NCI-H1417 (cell line): ENCODE data around the gene HPGD.

Source experiments
- DNase-seq, 3 experiments: peaks; one replicate each; lab custom pipeline; 2025; lab: John Stamatoyannopoulos, UW

HPGD gene

DNA sequence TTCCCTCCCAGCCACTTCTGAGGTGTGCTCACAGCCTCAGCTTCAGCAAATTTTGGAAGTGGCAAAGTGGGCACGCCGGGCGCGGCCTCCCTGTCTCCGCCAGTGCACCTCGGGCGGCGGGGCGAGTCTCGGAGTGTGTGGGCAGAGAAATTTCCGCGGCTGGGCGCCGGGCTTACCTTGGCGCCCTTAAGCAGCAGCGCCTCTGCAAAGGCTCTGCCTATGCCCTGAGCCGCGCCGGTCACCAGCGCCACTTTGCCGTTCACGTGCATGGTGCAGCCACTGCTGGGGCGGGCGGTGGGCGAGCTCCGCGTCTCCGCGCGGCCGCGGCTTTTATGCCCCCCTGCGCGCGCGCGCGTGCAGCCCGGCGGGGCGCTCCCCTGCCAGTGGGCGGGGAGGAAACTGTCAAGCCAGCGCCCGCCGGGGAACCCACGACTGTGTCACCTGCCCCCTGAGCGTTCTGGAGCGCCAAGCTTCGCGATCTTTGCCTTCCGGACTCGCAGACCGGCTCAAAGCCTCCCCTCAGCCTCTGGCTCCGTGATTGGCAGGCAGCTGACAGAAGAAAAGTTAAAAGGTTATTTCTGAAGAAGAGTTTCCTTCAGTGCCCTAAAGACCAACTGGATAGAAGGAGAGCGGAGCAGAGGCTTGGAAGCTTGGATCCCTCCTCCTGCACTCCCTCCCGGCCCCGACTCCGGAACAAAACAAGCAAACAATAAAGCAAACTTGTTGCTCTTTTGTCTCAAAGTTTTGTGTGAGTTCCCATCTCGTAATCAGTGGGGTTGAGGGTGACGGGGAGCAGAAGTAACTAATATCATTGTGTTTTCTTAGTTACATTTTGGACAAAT, at the start of gene HPGD:
Gene HPGD, minus strand, starts transcription at position 306 of the 842 bp plus-strand sequence. Its CDS starts 37 bp downstream, at position 269.
- peak; percentile 36 to 83 (median 81) for DNase-seq

DNA sequence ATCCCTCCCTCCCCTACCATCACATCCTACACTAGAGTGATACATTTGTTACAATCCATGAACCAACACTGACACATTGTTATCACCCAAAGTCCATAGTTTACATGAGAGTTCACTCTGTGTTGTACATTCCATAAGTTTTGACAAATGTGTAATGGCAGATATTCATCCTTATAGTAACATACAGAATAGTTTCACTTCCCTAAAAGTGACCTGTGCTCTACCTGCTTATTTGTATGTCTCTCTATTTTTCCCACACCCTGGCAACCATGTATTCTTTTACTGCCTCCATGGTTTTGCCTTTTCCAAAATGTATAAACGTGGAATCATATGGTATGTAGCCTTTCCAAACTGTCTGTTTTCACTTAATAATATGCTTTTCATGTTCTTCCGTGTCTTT, 42.2 kb upstream of the HPGD start:
- DNase-seq, result no peak

- DNase-seq, result peak in 2 of 3 experiments; percentile 15 to 65
Observed at GRCh38 chr4:174563399-174563798, 41.1 kb upstream of the HPGD start.

DNA sequence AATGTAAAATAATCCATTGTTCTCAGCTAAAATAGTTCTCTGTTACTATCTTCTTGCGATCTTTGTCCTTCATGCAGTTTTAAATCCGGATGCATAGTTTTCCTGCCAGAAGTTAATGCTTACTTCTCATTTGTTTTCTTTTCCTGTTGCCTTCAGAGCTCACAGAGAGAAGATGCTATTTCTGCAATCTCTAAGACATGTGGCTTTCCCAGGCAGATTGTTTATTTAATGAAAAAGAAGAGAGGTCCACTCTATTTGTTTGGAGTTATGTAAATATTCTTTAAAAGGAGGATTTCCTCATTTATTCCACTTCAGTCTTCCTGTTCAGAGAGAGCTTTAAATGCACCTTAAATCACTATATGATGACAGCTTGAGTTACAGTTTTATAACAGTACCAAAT, 39.3 kb upstream of the HPGD start:
- peak in 1 of 3 experiments; percentile 49 for DNase-seq

GRCh38 chr4:174559894-174560293, 37.6 kb upstream of the HPGD start:
- DNase-seq, result no peak

GRCh38 chr4:174555789-174556630, 33.7 kb upstream of the HPGD start:
- no peak for DNase-seq

GRCh38 chr4:174554231-174554728, 32.0 kb upstream of the HPGD start:
- DNase-seq, result no peak

DNA sequence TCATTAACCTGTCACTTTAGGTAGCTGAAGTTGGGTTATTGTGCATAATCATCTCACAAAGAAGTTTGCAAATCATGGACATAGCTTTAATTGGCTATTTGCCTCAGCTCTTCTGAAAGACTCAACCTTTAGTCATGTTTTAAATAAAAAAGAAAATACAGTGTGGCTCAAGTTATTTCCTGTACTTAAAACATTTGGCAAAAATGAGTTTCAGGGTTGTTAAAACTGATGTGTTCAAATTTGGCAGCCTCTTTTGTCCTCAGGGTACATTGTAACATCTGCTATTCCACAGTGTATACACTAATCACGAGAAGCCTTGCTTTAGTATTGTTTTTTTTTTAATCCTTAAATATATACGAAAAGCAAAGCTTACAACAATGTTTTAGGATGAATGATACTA, 31.5 kb upstream of the HPGD start:
- no peak for DNase-seq

- DNase-seq, result no peak
Observed at GRCh38 chr4:174553031-174553430, 30.7 kb upstream of the HPGD start.

- no peak for DNase-seq
Observed at GRCh38 chr4:174550541-174550940, 28.3 kb upstream of the HPGD start.

DNA sequence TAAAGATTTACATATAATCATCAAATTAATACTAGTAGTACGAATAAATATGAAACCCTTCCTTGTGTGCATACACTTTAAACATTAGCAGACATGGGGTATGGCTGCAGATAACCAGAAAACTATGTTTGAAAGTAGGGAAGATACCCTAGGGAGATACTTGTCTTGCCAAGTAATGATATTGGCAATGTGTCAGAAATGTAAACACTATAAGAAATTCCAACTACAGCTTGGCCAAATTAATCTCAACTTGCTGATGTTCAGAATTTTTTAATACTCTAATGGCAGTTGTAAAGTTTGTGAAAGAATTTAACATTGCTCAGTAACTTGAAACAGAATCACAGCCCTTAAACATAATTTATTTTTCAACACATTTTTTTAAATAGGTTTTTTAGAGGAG, 27.4 kb upstream of the HPGD start:
- DNase-seq, result no peak

- no peak for DNase-seq
Observed at GRCh38 chr4:174545268-174545667, 23.0 kb upstream of the HPGD start.

GRCh38 chr4:174544496-174544895, 22.2 kb upstream of the HPGD start:
- DNase-seq, result no peak

DNA sequence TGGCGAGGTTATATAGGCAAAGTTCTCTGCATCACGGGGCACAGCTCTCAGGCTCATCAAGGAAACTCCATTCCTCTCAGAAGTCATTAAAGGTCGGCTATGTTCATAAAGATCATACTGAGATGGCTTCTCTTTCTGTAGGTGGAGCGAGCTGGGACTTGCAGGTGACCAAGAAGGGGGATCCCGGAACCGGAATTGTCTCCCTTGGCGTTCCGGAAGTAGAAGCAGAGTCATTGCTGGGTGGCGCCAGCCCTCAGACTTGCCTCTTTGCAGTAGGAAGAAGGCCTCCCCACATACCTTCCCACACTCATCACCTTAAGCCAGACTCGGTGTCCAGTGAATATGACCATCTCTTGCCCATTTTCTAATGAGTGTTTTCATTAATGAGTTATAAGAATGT, 17.9 kb upstream of the HPGD start:
- no peak for DNase-seq

DNA sequence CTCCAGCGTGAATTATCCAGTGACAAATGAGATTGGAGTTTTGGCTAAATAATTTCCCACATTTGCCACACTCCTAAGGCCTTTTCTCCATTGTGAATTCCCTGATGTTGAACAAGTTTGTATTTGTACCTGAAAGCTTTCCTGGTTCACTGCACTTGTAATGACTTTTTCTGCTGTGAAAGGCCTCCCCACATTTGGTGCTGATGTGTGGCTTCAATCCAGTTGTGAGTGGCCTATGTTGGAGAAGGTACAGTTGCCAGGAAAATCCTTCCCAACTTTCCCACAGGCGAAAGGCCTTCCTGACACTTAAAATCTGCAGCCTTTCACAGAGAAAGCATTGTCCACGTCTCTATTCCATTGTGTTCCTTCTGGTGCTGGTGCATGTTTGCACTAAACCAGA, 17.3 kb upstream of the HPGD start:
- no peak for DNase-seq

DNA sequence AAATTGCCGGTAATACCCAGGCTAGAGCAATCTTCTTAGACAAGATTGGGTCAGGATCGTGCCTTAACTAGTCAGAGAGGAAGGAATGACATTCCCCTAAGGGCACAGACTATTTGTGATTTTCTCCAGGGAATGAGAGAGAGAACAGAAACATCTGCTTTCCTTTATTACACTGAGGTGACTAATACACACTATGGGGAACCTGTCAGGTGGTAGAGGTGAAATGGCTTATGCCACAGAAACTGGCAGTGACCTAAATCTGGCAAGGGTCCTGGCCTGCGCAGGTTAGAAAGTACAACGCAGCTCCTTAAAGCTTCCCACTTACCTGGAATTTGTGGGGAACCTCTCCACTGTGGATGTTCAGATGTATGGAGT, 16.6 kb upstream of the HPGD start:
- peak in 1 of 3 experiments; percentile 29 for DNase-seq

DNA sequence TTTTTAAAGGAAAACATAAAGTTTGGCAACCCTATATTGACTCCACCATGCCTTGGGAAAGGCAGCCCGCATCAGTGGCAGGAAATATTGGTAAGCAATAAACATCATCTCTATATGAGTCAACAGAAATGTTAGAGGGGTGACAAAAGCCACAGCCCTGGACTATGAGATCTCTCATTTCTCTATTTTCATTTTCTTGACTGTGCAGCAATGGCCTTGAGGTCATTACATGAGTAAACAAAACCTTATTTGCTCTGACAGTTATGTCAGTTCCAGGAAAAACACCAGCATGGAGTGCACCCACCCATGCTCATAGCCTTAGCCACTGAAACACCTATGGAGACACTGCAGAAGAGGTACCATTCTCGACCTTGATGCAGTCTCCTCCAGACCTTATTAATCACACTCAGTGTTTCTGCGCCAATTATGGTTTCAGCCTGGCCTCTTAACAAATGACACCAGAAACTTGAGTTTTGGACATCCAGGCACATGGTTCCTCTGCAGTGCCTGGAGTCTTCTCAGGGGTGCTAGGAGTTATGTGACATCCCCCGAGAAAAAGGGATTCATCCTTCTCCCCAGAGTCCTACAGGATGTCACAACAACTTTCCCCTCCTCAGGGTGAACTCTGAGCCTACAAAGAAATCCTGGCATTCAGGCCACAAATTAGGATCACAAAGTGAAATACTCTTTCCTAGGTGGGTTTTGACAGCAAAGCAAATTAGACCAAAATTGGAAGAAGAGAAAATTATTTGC, 16.0 kb upstream of the HPGD start:
- DNase-seq, result peak in 2 of 3 experiments; percentile 10 to 37

DNA sequence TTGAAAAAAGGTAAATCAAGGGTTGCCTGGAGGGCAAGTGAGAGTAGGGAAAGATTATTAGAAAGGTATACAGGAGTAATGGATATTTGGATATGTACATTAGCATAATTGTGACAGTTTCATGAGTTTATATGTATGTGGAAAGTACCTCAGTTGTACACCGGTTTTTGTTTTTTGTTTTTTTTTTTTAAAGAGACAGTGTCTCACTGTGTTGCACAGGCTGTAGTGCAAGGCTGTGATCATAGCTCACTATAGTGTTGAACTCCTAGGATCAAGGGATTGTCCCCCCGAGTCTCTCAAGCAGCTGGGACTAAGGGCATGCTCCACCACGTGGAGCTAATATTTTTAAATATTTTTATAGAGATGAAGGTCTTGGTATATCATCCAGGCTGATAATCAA, 15.3 kb upstream of the HPGD start:
- no peak for DNase-seq

GRCh38 chr4:174534461-174534860, 12.2 kb upstream of the HPGD start:
- no peak for DNase-seq

DNA sequence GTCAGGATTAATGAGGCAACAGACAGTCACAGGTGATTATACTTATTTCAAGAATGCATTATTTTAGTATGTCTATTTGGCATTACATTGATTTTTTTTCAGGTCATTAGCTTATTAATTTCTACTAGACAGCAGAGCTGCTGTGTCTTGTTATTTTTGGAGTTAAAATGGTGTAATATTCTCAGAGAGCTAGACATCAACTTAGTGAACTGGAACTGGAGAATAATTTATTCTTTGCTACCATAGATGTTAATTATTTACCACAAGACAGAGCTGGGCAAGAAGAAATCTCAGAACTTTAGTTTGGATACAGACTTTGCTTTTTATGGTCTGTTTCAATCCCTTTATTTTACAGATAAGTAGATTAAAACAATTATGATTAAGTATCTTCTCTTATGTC, 10.2 kb upstream of the HPGD start:
- no peak for DNase-seq

- DNase-seq, result no peak
Observed at GRCh38 chr4:174531486-174531885, 9.2 kb upstream of the HPGD start.

DNA sequence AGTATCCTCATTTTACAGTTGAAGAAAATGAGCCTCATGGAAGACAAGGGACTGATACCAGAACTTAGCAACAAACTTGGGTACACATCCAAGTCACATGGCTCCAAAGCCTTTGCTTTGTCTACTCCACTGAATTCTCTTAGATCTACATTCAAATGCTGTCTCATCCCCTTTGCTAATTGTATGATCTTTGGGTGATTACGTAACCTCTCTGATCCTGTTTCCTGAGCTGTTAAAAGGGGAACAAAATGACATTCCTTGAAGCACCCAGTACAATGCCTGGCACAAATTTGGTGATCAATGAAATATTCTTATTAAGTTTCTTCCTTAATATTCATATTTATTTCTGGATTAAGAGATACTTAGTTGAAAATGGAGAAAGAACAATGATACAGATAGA, 5.9 kb upstream of the HPGD start:
- no peak for DNase-seq
